ENCODE results near the gene HCRTR1. TPM values are rescaled to one million over a fixed set of nuclear protein-coding genes. Genes with fewer than 3 reads are reported as not detected.
A peak's percentile ranks its signal among the peaks of the same experiment; 100 is the strongest.

The HCRTR1 gene
- total RNA-seq, 4 donors from 2014 or later, result 0.45 to 1.8 (median 1.7) TPM; not detected in 1

DNA sequence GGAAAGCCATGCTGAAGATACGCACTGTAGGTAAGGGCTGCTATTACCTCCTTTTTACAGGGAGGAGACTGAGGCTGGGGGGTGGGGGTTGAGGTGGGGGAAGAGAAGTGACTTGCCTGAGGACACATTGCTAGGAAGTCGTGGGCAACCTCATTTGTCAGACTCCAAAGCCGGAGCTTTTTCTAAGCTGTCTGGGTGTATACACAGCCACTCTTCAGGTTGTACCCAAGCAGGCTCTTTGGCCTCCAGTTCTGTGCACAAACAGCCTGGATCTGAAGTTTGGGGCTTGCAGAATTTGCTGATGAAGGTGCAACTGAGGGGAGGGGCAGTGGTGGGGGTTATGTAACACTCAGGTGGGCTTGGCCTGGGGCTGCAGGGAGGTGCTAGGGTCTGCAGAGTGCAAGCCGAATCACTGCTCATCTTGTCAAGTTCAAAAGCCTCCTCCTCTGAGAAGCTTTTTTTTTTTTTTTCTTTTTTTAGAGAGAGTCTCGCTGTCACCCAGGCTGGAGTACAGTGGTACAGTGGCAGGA is 24.3 kb upstream of the HCRTR1 start:
- DNase-seq (ENCODE audit: extremely low spot score), result no peak
- intact Hi-C loops (cut with DNase I), result no loop called here
- no peaks in the 10 kb centered on the region for H3K27me3 ChIP-seq
- H3K27ac ChIP-seq (replicated peaks in 1 of 4), result no peak overlapping the region
- H3K36me3 ChIP-seq, result no peaks in the 10 kb centered on the region
- no peak overlapping the region for H3K4me3 ChIP-seq
- TF ChIP-seq POLR2A (IDR thresholded peaks at IDR 0.05; ENCODE audit: low read depth) (no peak), EP300 (IDR thresholded peaks at IDR 0.05) (no peak)
- TF ChIP-seq, protein P1, sequence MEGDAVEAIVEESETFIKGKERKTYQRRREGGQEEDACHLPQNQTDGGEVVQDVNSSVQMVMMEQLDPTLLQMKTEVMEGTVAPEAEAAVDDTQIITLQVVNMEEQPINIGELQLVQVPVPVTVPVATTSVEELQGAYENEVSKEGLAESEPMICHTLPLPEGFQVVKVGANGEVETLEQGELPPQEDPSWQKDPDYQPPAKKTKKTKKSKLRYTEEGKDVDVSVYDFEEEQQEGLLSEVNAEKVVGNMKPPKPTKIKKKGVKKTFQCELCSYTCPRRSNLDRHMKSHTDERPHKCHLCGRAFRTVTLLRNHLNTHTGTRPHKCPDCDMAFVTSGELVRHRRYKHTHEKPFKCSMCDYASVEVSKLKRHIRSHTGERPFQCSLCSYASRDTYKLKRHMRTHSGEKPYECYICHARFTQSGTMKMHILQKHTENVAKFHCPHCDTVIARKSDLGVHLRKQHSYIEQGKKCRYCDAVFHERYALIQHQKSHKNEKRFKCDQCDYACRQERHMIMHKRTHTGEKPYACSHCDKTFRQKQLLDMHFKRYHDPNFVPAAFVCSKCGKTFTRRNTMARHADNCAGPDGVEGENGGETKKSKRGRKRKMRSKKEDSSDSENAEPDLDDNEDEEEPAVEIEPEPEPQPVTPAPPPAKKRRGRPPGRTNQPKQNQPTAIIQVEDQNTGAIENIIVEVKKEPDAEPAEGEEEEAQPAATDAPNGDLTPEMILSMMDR (IDR thresholded peaks at IDR 0.05), result no peak
- H3K4me1 ChIP-seq, result peaks cover 20 to 33% (median 30%) of the 10 kb centered on the region in 4 donors
- no peaks in the 10 kb centered on the region for H3K9me3 ChIP-seq
- WGBS, result 81% methylated on average over 5 of the region's 5 CpGs

DNA sequence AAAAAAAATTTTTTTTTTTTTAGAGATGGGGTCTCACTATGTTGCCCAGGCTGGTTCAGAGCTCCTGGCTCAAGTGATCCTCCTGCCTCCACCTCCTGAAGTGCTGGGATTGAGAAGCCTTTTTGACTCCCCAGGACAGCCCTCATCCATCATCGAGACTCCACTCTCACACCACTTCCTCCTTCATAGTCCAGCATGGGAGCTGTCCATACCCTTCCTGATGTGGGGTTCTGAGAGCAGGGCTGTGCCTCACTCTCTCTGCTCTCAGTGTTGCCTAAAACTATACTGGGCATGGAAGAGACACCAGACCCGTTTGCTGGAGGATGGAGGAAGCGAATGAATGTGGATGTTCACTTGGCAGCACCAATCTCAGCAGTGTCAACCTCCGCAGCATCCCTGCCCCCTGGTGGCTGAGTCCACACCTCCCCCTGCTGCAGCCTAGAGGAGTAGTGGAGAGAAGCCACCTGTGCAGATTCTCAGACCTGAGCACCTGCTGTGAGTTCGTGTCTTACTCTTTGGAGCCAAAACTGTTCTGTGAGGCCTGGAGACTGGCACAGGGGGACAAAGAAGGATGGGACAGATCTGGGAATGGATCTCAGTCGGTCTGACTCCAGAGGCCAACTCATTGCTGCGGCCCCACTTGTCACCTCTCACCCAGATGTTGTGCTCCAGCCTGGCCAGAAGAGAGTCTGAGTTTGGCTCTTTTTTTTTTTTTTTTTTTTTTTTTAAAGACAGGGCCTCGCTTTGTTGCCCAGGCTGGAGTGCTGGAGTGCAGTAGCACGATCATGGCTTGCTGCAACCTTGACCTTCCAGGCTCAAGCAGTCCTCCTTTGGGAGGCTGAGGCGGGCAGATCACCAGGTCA is 23.5 kb upstream of the HCRTR1 start:
- WGBS, result 40% methylated on average over 9 of the region's 10 CpGs
- Histone ChIP-seq H3K4me3 (no peak overlapping the region), H3K27ac (replicated peaks in 1 of 4) (no peak overlapping the region), H3K4me1 (peaks cover 12 to 25% (median 22%) of the 10 kb centered on the region in 4 donors), H3K27me3 (no peaks in the 10 kb centered on the region), H3K9me3 (no peaks in the 10 kb centered on the region), H3K36me3 (no peaks in the 10 kb centered on the region)
- intact Hi-C loops (cut with DNase I), result loop anchor here (1.0 kb wide), 1 partner anchor 31 kb away; no protein-coding TSS in a partner anchor
- no peak for DNase-seq (ENCODE audit: extremely low spot score)
- TF ChIP-seq, protein P1 (IDR thresholded peaks at IDR 0.05), result peak; percentile 88 to 89 (median 89)
- TF ChIP-seq POLR2A (IDR thresholded peaks at IDR 0.05; ENCODE audit: low read depth) (no peak), EP300 (IDR thresholded peaks at IDR 0.05) (no peak), POLR2AphosphoS5 (IDR thresholded peaks at IDR 0.05) (peak; percentile 40 to 46)

DNA sequence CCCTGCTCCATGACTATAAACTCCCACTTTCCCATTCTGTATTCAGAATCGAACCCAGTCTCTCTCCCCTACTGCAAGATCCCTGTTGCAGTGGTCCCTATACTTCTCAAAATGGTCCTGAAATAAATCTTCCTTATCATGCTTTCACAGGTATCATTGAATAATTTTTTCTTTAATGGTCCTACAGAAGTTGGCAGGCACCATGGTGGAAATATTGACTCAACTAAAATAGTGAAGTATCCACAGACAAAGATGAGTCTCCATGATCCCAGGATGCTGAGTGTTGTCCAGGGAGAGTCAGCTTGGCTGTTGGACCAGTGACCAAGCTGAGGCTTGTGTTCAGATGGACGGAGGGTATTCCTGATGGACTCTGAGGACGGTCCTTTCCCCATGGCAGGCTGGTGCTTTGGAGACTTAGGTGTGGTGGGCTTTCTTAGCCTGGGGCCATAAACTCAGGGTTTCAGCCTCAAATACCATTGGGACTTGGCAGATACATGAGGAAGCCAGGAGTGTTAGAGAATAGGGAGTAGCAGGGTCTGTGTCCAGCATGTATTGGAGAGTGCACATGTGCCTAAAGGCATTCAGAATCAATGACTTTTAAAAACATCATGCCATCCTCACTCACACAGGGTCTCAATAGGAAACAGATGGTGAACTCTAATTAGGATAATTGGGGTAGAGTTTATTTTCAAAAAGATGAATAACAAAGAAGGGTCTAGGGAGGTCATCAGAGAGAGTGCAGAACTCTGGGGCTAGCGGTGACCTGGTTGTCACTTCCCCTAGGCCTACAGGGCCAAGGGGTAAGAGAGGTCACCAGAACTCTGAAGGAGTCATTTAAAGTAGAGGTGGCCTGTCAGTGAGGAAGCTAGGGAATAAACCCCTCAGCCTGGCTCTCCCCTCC is 21.4 kb upstream of the HCRTR1 start:
- H3K4me1 ChIP-seq, result peaks cover 2 to 18% (median 16%) of the 10 kb centered on the region in 4 donors
- 88% methylated on average over 4 of the region's 4 CpGs for WGBS
- intact Hi-C loops (cut with DNase I), result no loop called here
- H3K27ac ChIP-seq (replicated peaks in 1 of 4), result no peak overlapping the region
- H3K27me3 ChIP-seq, result no peaks in the 10 kb centered on the region
- no peak for TF ChIP-seq POLR2AphosphoS5 (IDR thresholded peaks at IDR 0.05)
- TF ChIP-seq, protein P1 (IDR thresholded peaks at IDR 0.05), result no peak
- no peak for TF ChIP-seq EP300 (IDR thresholded peaks at IDR 0.05)
- no peak for TF ChIP-seq POLR2A (IDR thresholded peaks at IDR 0.05; ENCODE audit: low read depth)
- no peaks in the 10 kb centered on the region for H3K36me3 ChIP-seq
- no peak for DNase-seq (ENCODE audit: extremely low spot score)
- no peak overlapping the region for H3K4me3 ChIP-seq
- H3K9me3 ChIP-seq, result no peaks in the 10 kb centered on the region

DNA sequence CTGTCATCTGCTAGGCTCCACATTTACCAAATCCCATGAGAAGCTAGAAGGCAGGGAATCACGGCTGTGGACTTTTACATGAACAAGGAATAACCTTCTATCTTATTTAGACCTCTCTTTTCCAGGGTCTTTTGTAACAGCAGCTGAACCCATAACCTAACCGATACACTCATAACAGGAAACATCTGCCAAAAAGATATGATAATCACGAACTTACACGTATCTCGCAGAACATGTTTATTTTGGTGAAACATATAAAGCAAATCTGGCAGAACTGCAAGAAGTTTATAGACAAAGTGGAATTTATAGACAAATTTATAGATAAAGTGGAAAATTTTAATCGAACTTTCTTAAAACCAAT is 20.8 kb upstream of the HCRTR1 start:
- Histone ChIP-seq H3K4me3 (no peak overlapping the region), H3K36me3 (no peaks in the 10 kb centered on the region), H3K9me3 (no peaks in the 10 kb centered on the region), H3K4me1 (peaks cover 2 to 13% (median 12%) of the 10 kb centered on the region in 4 donors), H3K27me3 (no peaks in the 10 kb centered on the region), H3K27ac (replicated peaks in 1 of 4) (no peak overlapping the region)
- WGBS, result 57% methylated on average over 6 of the region's 6 CpGs
- TF ChIP-seq EP300 (IDR thresholded peaks at IDR 0.05) (no peak), POLR2A (IDR thresholded peaks at IDR 0.05; ENCODE audit: low read depth) (no peak), POLR2AphosphoS5 (IDR thresholded peaks at IDR 0.05) (no peak)
- TF ChIP-seq, protein P1 (IDR thresholded peaks at IDR 0.05), result no peak
- intact Hi-C loops (cut with DNase I), result no loop called here
- no peak for DNase-seq (ENCODE audit: extremely low spot score)
